NT2/D1 (cell line): ENCODE data around the gene SUCLG2.

Experiments
- SUZ12 ChIP-seq: IDR thresholded peaks from 2 replicates; pipeline ENCODE4 v1.6.1; 2011; ENCODE audit not compliant: insufficient read length, insufficient read depth; ENCODE audit errors: extremely low read depth
- YY1 ChIP-seq: IDR thresholded peaks from 2 replicates; pipeline ENCODE4 v1.6.1; 2011; ENCODE audit not compliant: insufficient read length, insufficient read depth
- ZNF274 ChIP-seq: IDR thresholded peaks from 2 replicates; pipeline ENCODE4 v1.6.1; 2011; ENCODE audit warnings: mild to moderate bottlenecking, low read depth, low read length

- TF ChIP-seq YY1 (no peak), SUZ12 (no peak), ZNF274 (no peak)
Observed at GRCh38 chr3:67507584-67507983, 146.8 kb downstream of the SUCLG2 start.
